NCI-H226 (cell line): ENCODE measurements around the gene TDRD10.

Source experiments
- DNase-seq: peaks from one replicate; pipeline ENCODE4 v3.0.0-alpha.2; 2015

TDRD10 gene

DNA sequence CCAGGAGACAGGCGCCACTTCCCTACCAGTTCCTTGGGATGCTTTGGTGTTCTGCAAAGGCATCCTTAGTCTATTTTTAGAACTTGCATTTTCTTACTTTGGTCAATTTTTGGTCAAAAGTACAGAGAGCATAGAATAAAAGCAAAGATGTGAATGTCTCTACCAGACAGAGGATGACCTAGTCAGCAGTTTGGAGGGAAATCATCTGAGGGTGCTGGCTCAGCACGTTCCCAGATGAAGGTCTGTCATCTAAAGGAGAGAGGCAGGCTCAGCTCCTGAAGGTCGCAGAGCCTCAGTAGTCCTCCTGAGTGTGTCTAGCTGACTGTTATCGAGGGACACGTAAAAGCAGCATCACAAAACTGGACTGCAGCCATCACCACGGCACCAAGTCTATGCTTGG is 80.9 kb downstream of the TDRD10 start:
- no peak for DNase-seq

DNA sequence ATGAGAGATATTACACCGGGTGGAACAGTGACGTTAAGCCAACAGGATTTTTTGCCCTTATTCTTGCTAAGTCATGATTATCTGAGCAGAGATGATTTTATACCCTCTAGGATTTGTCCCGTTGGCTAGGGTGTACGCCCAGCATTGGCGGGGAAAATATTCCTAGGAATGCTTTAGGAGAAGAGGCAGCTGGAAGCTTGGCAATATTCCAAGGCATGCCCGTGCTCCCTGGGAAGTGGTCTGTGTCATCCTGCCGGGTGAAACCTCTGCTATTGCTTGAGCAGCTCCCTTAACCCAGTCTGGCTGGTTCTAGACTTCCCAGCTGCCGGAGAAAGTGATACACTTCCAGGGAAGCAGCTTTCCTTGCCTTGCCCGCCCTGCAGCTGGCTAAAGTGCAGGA is 81.8 kb downstream of the TDRD10 start:
- no peak for DNase-seq

DNA sequence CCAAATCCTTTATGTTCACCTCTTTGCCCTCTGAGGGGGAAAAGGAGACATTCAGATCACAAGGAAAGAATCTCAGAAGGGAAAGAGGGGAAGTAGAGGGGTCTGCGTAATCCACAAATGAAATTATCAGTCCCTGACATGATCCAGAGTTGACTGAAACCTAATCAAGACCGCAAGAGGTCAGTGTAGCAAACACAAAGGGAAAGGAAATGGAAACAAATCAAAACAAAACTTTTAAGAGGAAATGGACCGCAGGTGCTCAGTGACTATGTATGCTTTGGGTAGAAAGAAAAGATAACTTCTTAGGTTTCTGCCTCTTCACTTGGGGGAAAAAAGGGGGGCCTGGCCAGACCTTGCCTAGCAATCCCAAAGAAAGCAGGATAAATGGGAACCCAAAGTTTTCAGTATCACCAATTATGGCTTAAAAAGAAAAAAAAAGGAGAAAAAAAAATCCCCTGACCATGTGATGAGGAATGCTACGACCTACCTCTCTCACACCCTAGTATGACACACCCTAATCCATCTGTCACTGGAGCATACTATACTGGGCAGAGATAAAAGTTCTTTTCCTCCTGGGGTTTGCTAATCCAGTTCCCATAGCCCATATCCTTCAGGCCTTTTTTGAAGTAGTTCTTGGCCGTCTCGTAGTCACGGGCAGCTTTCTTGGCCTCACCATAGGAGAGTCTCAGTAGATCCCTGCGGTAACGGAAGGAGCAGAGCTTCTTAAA is 82.4 kb downstream of the TDRD10 start:
- DNase-seq = no peak

DNA sequence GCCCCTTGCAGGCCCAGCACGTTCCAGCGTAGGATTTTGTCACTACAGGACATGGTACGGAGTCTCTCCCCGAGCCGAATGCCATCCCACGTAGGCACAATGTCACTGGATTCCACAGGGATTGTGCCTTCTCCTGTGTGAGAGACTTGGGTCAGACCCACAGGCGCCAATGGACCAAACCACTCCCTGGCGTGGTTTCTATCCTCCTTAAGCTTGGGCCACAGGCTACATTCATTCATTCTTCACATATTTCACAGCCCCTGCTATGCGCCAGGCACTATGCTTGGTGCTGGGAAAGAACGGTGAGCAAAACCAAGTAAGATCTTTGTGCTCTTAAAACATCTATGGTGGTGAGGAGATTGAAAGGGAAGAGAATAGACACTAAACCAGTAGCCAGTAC is 84.2 kb downstream of the TDRD10 start:
- no peak for DNase-seq

DNA sequence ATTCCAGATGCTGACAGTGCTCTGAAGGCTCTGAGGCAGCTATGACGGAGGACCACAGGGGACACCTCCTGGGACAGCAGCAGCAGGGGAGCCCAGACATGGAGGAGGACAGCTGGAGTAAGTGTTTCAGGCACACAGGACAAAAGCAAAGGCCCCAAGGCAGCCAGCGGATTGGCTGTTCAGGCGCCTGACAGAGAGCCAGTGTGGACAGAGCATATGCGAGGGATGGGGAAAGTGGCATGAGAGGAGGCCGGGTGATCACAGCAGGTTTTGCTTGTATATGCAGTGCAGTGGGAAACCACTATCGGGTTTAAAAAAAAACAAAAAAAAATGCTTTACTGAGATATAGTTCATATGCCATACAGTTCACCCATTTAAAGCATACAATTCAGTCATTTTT is 84.6 kb downstream of the TDRD10 start:
- DNase-seq = no peak

DNA sequence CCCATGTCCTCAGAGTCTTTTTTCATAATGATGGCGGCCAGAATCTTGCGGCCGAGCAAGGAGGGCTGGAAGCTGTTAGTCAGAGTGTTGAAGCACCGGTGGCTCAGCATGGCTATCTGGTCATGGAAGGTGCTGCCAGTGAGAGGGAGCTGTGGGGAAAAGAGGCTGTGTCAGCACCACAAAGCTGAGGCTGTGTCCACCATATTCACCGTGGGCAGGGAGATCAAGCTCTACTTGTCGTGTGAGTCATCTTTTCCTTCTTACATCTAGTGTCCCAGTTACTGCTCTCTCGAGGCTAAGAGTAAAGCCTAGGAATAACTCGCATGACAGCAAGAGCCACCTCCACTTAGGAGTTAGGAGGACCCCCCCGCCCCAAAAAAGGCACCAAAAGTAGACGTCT is 87.8 kb downstream of the TDRD10 start:
- no peak for DNase-seq

DNA sequence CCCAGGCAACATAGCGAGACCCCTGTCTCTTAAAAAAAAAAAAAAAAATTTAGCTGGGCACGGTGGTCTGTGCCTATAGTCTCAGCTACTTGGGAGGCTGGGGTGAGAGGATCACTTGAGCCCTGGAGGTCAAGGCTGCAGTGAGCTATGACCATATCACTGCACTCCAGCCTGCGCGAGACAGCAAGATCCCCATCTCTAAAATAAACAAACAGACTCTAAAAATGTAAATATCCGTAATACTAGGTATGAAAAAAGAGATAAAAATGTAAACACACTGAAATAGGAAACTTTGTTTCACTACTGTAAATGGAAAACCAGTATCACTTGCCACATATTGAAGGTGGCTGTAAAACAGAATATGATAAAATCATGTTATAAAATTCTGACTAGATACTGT is 88.7 kb downstream of the TDRD10 start:
- no peak for DNase-seq

DNA sequence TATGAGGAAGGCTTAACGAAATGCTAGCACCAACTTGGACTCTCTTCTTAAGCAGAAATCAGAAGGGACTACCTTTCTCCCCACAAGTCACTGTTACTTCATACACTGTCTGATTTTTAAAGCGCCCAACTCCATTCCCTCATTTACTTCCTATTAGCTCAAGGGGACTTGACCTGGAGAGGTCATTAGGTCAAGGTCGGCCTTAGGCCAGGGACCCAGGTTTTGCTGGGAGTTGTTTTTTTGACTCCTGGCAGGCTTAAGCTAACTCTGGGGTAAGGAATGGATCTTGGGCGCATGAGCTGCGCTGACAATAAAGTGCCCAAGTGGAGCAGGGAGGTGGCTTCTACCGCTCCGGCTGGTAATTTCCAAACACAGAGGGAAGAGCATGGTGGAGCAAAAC is 89.2 kb downstream of the TDRD10 start:
- no peak for DNase-seq

DNA sequence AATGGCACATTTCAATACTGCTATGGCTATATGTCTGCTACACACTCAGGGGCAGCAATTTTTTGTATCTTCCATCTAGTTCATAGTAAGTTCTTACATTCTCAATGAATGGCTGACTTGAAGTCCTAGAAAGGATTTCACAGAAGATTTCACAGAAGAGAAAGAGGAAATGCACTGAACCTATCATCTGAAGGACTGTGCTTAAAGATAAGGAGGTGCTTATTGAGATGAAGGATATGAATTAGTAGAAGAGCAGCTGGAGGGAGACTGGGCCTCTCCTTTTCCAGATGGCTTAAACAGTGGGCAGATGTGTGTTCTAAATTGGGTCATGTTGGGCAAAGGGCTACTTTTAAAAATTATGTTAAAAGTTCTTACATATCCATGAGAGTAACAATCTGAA is 91.4 kb downstream of the TDRD10 start:
- no peak for DNase-seq

DNA sequence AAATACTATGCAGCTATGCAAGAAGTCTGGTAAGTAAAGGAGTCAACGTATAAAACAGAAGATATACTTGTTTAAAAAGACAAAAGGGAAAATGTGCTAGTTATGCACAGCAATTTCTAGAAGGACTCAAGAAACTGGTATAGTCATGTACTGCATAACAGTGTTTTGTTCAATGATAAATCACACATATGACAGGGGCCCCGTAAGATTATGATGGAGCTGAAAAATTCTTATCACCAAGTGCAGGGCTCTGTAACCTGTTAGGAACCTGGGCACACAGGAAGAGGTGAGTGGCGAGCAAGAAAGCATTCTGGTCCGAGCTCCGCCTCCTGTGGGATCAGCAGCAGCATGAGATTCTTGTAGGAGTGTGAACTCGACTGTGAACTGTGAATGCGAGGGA is 92.8 kb downstream of the TDRD10 start:
- DNase-seq = no peak

DNA sequence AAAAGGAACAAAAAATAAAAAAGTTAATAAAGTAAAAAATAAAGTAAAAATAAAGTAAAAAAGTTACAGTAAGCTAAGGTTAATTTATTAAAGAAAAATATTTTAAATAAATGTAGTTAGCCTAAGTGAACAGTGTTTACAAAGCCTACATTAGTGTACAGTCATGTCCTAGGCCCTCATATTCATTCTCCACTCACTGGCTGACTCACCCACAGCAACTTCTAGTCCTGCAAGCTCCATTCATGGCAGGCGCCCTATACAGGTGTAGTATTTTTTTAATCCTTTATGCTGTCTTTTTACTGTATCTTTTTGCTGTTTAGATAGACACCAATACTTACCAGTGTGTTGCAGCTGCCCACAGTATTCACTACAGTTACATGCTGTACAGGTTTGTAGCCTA is 93.6 kb downstream of the TDRD10 start:
- no peak for DNase-seq
